ENCODE measurements around the gene RELN.

Gene RELN

GRCh38 chr7:103735377-103735776 is 254.1 kb downstream of the RELN start:
- TF ChIP-seq TAF1 (IDR thresholded peaks at IDR 0.05; ENCODE audit: borderline replicate concordance, insufficient read depth, low read length) (peak; percentile 64; the same call in 1 of the 2 replicates), REST (IDR thresholded peaks at IDR 0.05; ENCODE audit: insufficient read depth in 1 of 2, low read depth in 2 of 2, low read length in 2 of 2) (no peak), FOXP2 (optimal IDR thresholded peaks at IDR 0.05; ENCODE audit: borderline replicate concordance, extremely low read depth, extremely low read length, insufficient read depth) (no peak), POLR2AphosphoS5 (IDR thresholded peaks at IDR 0.05; ENCODE audit: low read depth, low read length) (peak; percentile 83), SIN3A (IDR thresholded peaks at IDR 0.05; ENCODE audit: borderline replicate concordance, insufficient read depth, low read length) (peak; percentile 64; the same call in 1 of the 2 replicates)

- TF ChIP-seq FOXP2 (optimal IDR thresholded peaks at IDR 0.05; ENCODE audit: borderline replicate concordance, extremely low read depth, extremely low read length, insufficient read depth) (peak; percentile 76), REST (IDR thresholded peaks at IDR 0.05; ENCODE audit: insufficient read depth in 1 of 2, low read depth in 2 of 2, low read length in 2 of 2) (0 out of 4 replicates have a peak, but pooled peaks of 1 of the 2 experiments have one; percentile 46), POLR2AphosphoS5 (IDR thresholded peaks at IDR 0.05; ENCODE audit: low read depth, low read length) (no peak), TAF1 (IDR thresholded peaks at IDR 0.05; ENCODE audit: borderline replicate concordance, insufficient read depth, low read length) (no peak), SIN3A (IDR thresholded peaks at IDR 0.05; ENCODE audit: borderline replicate concordance, insufficient read depth, low read length) (no peak)
These were observed 258.3 kb downstream of the RELN start for GRCh38 chr7:103731169-103731568.

GRCh38 chr7:103729026-103729425 is 260.4 kb downstream of the RELN start:
- TF ChIP-seq REST (IDR thresholded peaks at IDR 0.05; ENCODE audit: insufficient read depth in 1 of 2, low read depth in 2 of 2, low read length in 2 of 2) (no peak), POLR2AphosphoS5 (IDR thresholded peaks at IDR 0.05; ENCODE audit: low read depth, low read length) (no peak), FOXP2 (optimal IDR thresholded peaks at IDR 0.05; ENCODE audit: borderline replicate concordance, extremely low read depth, extremely low read length, insufficient read depth) (no peak), SIN3A (IDR thresholded peaks at IDR 0.05; ENCODE audit: borderline replicate concordance, insufficient read depth, low read length) (no peak), TAF1 (IDR thresholded peaks at IDR 0.05; ENCODE audit: borderline replicate concordance, insufficient read depth, low read length) (no peak)

GRCh38 chr7:103727982-103728610 is 261.4 kb downstream of the RELN start:
- TF ChIP-seq FOXP2 (optimal IDR thresholded peaks at IDR 0.05; ENCODE audit: borderline replicate concordance, extremely low read depth, extremely low read length, insufficient read depth) (no peak), SIN3A (IDR thresholded peaks at IDR 0.05; ENCODE audit: borderline replicate concordance, insufficient read depth, low read length) (no peak), TAF1 (IDR thresholded peaks at IDR 0.05; ENCODE audit: borderline replicate concordance, insufficient read depth, low read length) (no peak), REST (IDR thresholded peaks at IDR 0.05; ENCODE audit: insufficient read depth in 1 of 2, low read depth in 2 of 2, low read length in 2 of 2) (no peak), POLR2AphosphoS5 (IDR thresholded peaks at IDR 0.05; ENCODE audit: low read depth, low read length) (no peak)

Data from PFSK-1 (cell line).